Suprapubic skin (tissue), 4 donors: ENCODE measurements around the gene ERCC5. TPM values are rescaled to one million over a fixed set of nuclear protein-coding genes. Genes with fewer than 3 reads are reported as not detected.

ENCODE experiments used
- DNase-seq, 2 donors: peaks; one replicate each; pipeline ENCODE4 v3.0.0-alpha.2; 2019; ENCODE audit warnings: low spot score in 2 of 2
- H3K27ac ChIP-seq: fragments of 200-600 bp; sonication (generic); one replicate; pipeline ENCODE4 v1.5.1; 2019
- H3K27me3 ChIP-seq: fragments of 200-600 bp; sonication (generic); one replicate; pipeline ENCODE4 v1.5.1; 2019
- H3K36me3 ChIP-seq: fragments of 200-600 bp; sonication (generic); one replicate; pipeline ENCODE4 v1.5.1; 2019
- H3K4me1 ChIP-seq: fragments of 200-600 bp; sonication (generic); one replicate; pipeline ENCODE4 v1.5.1; 2019
- H3K4me3 ChIP-seq: fragments of 200-600 bp; sonication (generic); one replicate; pipeline ENCODE4 v1.5.1; 2019; ENCODE audit warnings: mild to moderate bottlenecking
- H3K9me3 ChIP-seq: fragments of 200-600 bp; sonication (generic); one replicate; pipeline ENCODE4 v1.5.1; 2019
- CTCF ChIP-seq, 2 donors: fragments of 200-600 bp in 1 of 2; fragments of 450-650 bp in 1 of 2; sonication (generic) in 1 of 2; IDR thresholded peaks; one replicate each; pipeline ENCODE4 v1.5.1; 2016 to 2019; ENCODE audit warnings: antibody characterized with exemption in 2 of 2, mild to moderate bottlenecking in 1 of 2, moderate library complexity in 1 of 2
- EP300 ChIP-seq: sonication (generic); formaldehyde crosslinking; IDR thresholded peaks from one replicate; pipeline ENCODE4 v1.6.1; 2017; ENCODE audit warnings: antibody characterized with exemption
- POLR2A ChIP-seq, 2 donors: fragments of 450-650 bp; IDR thresholded peaks; one replicate each; pipeline ENCODE4 v1.6.1; 2017; ENCODE audit warnings: antibody characterized with exemption in 2 of 2, mild to moderate bottlenecking in 2 of 2, moderate library complexity in 2 of 2
- POLR2AphosphoS5 ChIP-seq, 3 donors: sonication (generic); formaldehyde crosslinking; IDR thresholded peaks; one replicate each; pipeline ENCODE4 v1.6.1; 2017; ENCODE audit warnings: antibody characterized with exemption in 3 of 3
- WGBS: methylation state at CpG from one replicate; pipeline ENCODE4 v1.1.5; 2018; 5-methylcytosine and 5-hydroxymethylcytosine counted together
- total RNA-seq, 4 donors: library from RNA; depleted of rRNA; stranded (reverse); fragments of >200 nt; gene quantifications; one replicate each; pipeline ENCODE4 v1.1.0, GENCODE V29; 2016

Gene ERCC5
- total RNA-seq, 4 donors from 2014 or later, result 31.6 to 144 (median 52.2) TPM

GRCh38 chr13:102830646-102831045 lies 15.2 kb upstream of the ERCC5 start:
- TF ChIP-seq POLR2AphosphoS5 (IDR thresholded peaks at IDR 0.05) (no peak), POLR2A (IDR thresholded peaks at IDR 0.05) (no peak)
- no peaks in the 10 kb centered on the region for H3K27me3 ChIP-seq
- no peak for DNase-seq
- H3K4me1 ChIP-seq, result no peaks in the 10 kb centered on the region
- no peak overlapping the region for H3K27ac ChIP-seq
- 36% methylated on average over 4 of the region's 4 CpGs for whole genome bisulfite sequencing
- peaks cover 33% of the 10 kb centered on the region for H3K36me3 ChIP-seq
- no peak overlapping the region for H3K4me3 ChIP-seq
- H3K9me3 ChIP-seq, result no peaks in the 10 kb centered on the region

- Histone ChIP-seq H3K4me3 (no peak overlapping the region), H3K4me1 (no peaks in the 10 kb centered on the region), H3K27ac (no peak overlapping the region), H3K36me3 (peaks cover 50% of the 10 kb centered on the region), H3K9me3 (no peaks in the 10 kb centered on the region), H3K27me3 (no peaks in the 10 kb centered on the region)
- no peak for TF ChIP-seq CTCF (IDR thresholded peaks at IDR 0.05)
- TF ChIP-seq POLR2AphosphoS5 (IDR thresholded peaks at IDR 0.05), result no peak
- no peak for TF ChIP-seq EP300
- TF ChIP-seq POLR2A (IDR thresholded peaks at IDR 0.05), result no peak
- no peak for DNase-seq
- WGBS, result 90% methylated on average over 4 of the region's 4 CpGs
Measured at GRCh38 chr13:102836471-102836870, 9.4 kb upstream of the ERCC5 start.

- no peaks in the 10 kb centered on the region for H3K4me1 ChIP-seq
- no peak for DNase-seq
- WGBS, result 73% methylated on average over 1 of the region's 1 CpG
- H3K4me3 ChIP-seq, result no peak overlapping the region
- TF ChIP-seq POLR2AphosphoS5 (IDR thresholded peaks at IDR 0.05), result no peak
- no peak for TF ChIP-seq EP300
- TF ChIP-seq CTCF (IDR thresholded peaks at IDR 0.05), result no peak
- TF ChIP-seq POLR2A (IDR thresholded peaks at IDR 0.05), result no peak
- H3K36me3 ChIP-seq, result peaks cover 50% of the 10 kb centered on the region
- no peak overlapping the region for H3K27ac ChIP-seq
- H3K27me3 ChIP-seq, result no peaks in the 10 kb centered on the region
- H3K9me3 ChIP-seq, result no peaks in the 10 kb centered on the region
Measured at GRCh38 chr13:102838273-102838672, 7.6 kb upstream of the ERCC5 start.

GRCh38 chr13:102838982-102839381 lies 6.8 kb upstream of the ERCC5 start:
- Histone ChIP-seq H3K9me3 (no peaks in the 10 kb centered on the region), H3K27ac (no peak overlapping the region), H3K4me3 (no peak overlapping the region), H3K36me3 (peaks cover 49% of the 10 kb centered on the region), H3K27me3 (no peaks in the 10 kb centered on the region), H3K4me1 (no peaks in the 10 kb centered on the region)
- DNase-seq, result no peak
- no peak for TF ChIP-seq CTCF (IDR thresholded peaks at IDR 0.05)
- WGBS, result 38% methylated on average over 4 of the region's 4 CpGs

- H3K27me3 ChIP-seq, result no peaks in the 10 kb centered on the region
- H3K27ac ChIP-seq, result no peak overlapping the region
- no peaks in the 10 kb centered on the region for H3K9me3 ChIP-seq
- H3K36me3 ChIP-seq, result peaks cover 45% of the 10 kb centered on the region
- no peak overlapping the region for H3K4me3 ChIP-seq
- TF ChIP-seq POLR2AphosphoS5 (IDR thresholded peaks at IDR 0.05), result no peak
- no peak for TF ChIP-seq POLR2A (IDR thresholded peaks at IDR 0.05)
- TF ChIP-seq CTCF (IDR thresholded peaks at IDR 0.05), result no peak
- no peak for TF ChIP-seq EP300
- no peak for DNase-seq
- 79% methylated on average over 5 of the region's 5 CpGs for WGBS
- H3K4me1 ChIP-seq, result no peaks in the 10 kb centered on the region
Measured at GRCh38 chr13:102839462-102839861, 6.4 kb upstream of the ERCC5 start.

- Histone ChIP-seq H3K36me3 (peaks cover 4% of the 10 kb centered on the region), H3K4me3 (peak overlapping the region; percentile 93), H3K27me3 (no peaks in the 10 kb centered on the region), H3K9me3 (no peaks in the 10 kb centered on the region), H3K4me1 (peaks cover 25% of the 10 kb centered on the region), H3K27ac (peak overlapping the region; percentile 97)
- no peak for DNase-seq
- TF ChIP-seq EP300, result no peak
- no peak for TF ChIP-seq CTCF (IDR thresholded peaks at IDR 0.05)
- TF ChIP-seq POLR2A (IDR thresholded peaks at IDR 0.05), result no peak
- no peak for TF ChIP-seq POLR2AphosphoS5 (IDR thresholded peaks at IDR 0.05)
- 4% methylated on average over 13 of the region's 13 CpGs for whole genome bisulfite sequencing
Measured at GRCh38 chr13:102845289-102845629, 573 bp upstream of the ERCC5 start.
